Heart right ventricle (tissue), 16 donors: Measurements from ENCODE around the gene DGKB. TPM values are rescaled to one million over a fixed set of nuclear protein-coding genes. Genes with fewer than 3 reads are reported as not detected.

Source experiments
- ATAC-seq, 8 donors: fragments of 200-7000 bp; cut with Tn5 transposase; one replicate each; pipeline ENCODE4 v1.9.1; 2020; ENCODE audit warnings: mild to moderate bottlenecking in 8 of 8, moderate library complexity in 8 of 8, moderate number of reproducible peaks in 1 of 8
- DNase-seq, 2 donors: peaks; one replicate each; pipeline ENCODE4 v3.0.0-alpha.2; 2020
- H3K27ac ChIP-seq, 10 donors: fragments of 200-600 bp; sonication (generic) in 2 of 10; one replicate each; pipeline versions ENCODE4 v1.5.0 to v1.8.0; 2020 to 2022; ENCODE audit warnings: mild to moderate bottlenecking in 3 of 10
- H3K27me3 ChIP-seq, 7 donors: fragments of 200-600 bp; one replicate each; pipeline ENCODE4 v1.8.0; 2021 to 2022; ENCODE audit warnings: mild to moderate bottlenecking in 2 of 7
- H3K36me3 ChIP-seq, 9 donors: fragments of 200-600 bp; sonication (generic) in 1 of 9; one replicate each; pipeline versions ENCODE4 v1.5.0 to v1.8.0; 2020 to 2022; ENCODE audit warnings: mild to moderate bottlenecking in 2 of 9
- H3K4me1 ChIP-seq, 9 donors: fragments of 200-600 bp; sonication (generic) in 1 of 9; one replicate each; pipeline versions ENCODE4 v1.5.0 to v1.8.0; 2020 to 2022; ENCODE audit warnings: mild to moderate bottlenecking in 4 of 9
- H3K4me3 ChIP-seq, 10 donors: fragments of 200-600 bp; sonication (generic) in 2 of 10; one replicate each; pipeline versions ENCODE4 v1.5.0 to v1.8.0; 2020 to 2022; ENCODE audit warnings: mild to moderate bottlenecking in 7 of 10, moderate library complexity in 2 of 10
- H3K9me3 ChIP-seq, 11 donors: fragments of 200-600 bp in 10 of 11; sonication (generic) in 2 of 11; one replicate each; pipeline versions ENCODE4 v1.5.0 to v1.8.0; 2013 to 2022; ENCODE audit warnings: mild to moderate bottlenecking in 2 of 11, control low read depth in 1 of 11, moderate library complexity in 1 of 11
- CTCF ChIP-seq, 9 donors: fragments of 200-600 bp; sonication (generic) in 2 of 9; IDR thresholded peaks; one replicate each; pipeline versions ENCODE4 v1.5.0 to v1.8.0; 2021 to 2022; ENCODE audit warnings: antibody characterized with exemption in 9 of 9, mild to moderate bottlenecking in 5 of 9, moderate library complexity in 1 of 9
- WGBS, 2 donors: extraction: QIAGEN DNeasy Blood & Tissue Kit; methylation state at CpG; one replicate each; pipeline ENCODE4 v1.1.7; 2013; ENCODE audit warnings: inconsistent platforms in 1 of 2; 5-methylcytosine and 5-hydroxymethylcytosine counted together
- intact Hi-C, 10 donors: fragments of 100-400 bp; cut with DNase I; formaldehyde crosslinking; loops; one replicate each; pipeline versions ENCODE4 v1.11.1 to v1.14.2; 2022
- polyA plus RNA-seq, 2 donors: library from polyadenylated mRNA; stranded (reverse); fragments of 200-250 nt; gene quantifications; one replicate each; pipeline ENCODE4 v1.2.3, GENCODE V29; 2013
- total RNA-seq, 10 donors: library from RNA; stranded (reverse); fragmentation: NEBNext Ultra II Directional in 3 of 10; extraction: Animal tissue kit (Norgen Biotek cat#: 25700) in 3 of 10; gene quantifications; one replicate each; pipeline versions ENCODE4 v1.2.1 to v1.2.4, GENCODE V29; 2021 to 2023
- donor health status: Arrhythmogenic right ventricular cardiomyopathy.
- donor health status: ischemic (EF 13 %, LVEDD 7.1; RV severe dilation, severe dysfunction).
- donor health status: healthy with polysubstance abuse.
- donor health status: DM: no; HTN: yes; CAD: no.
- donor health status: DM: no; HTN: no; CAD: no.
- donor health status: ischemic (EF 25% LVEDD 6.9; RV normal size, moderate dysfunction).
- donor health status: ischemic (EF 25% LVEDD 5.7; RV mildly dilated, moderate dysfunction).
- donor health status: healthy.
- donor health status: DM: yes; HTN: yes; CAD: no.
- donor health status: Ischemic cardiomyopathy.
- donor health status: ischemic (EF 35%, LVEDD 5.7; RV mildly dilated, moderate dysfunction).
- donor health status: nonischemic (EF 11% LVEDD 7.7; RV severe dilation, severe dysfunction).
- donor health status: DM: yes; HTN: yes; CAD: no.
- donor health status: PGD.
- donor health status: ischemic (EF 29% LVEDD 5.4; RV normal size, mild dysfunction).
- donor health status: nonischemic (EF 23%, LVEDD 6.1; RV moderate dilation, normal function).

The DGKB gene
- total and polyA plus RNA-seq, 12 donors, result under 0.01 to 1.2 (median 0.77) TPM

GRCh38 chr7:14859267-14859666, 43.3 kb downstream of the DGKB start:
- intact Hi-C loops, result no loop called here
- no peak for TF ChIP-seq CTCF (IDR thresholded peaks at IDR 0.05)

DNA sequence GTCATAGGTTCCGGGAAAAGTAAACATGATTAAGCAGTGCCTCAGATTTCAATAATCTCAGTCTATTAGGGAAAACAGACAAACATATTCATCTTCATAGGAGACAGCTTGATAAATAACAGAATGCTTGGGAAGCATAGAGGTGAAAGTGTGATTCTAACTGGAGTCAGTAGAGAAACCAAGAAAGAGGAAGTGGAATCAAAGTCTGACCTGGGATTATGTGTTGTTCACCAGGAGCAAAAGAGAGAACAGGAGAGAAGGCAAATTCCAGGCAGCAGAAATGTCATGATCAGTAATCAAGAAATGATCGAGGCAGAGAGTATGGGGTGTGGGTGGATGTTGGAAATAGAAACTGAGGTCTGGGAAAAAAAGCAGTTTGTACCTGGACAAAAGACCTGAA, 43.7 kb downstream of the DGKB start:
- no peak for TF ChIP-seq CTCF (IDR thresholded peaks at IDR 0.05)
- no peak for ATAC-seq

More at GRCh38 chr7:14859267-14859666, 43.3 kb downstream of the DGKB start:
- Histone ChIP-seq H3K36me3 (no peaks in the 10 kb centered on the region), H3K9me3 (no peaks in the 10 kb centered on the region), H3K4me3 (no peak overlapping the region), H3K27me3 (no peaks in the 10 kb centered on the region), H3K27ac (no peak overlapping the region), H3K4me1 (peaks cover 0 to 11% (median 0%) of the 10 kb centered on the region in 9 donors)
- 68 to 92% methylated on average over 2 of the region's 2 CpGs for WGBS, 2 donors
- no peak for ATAC-seq
- DNase-seq, result no peak

DNA sequence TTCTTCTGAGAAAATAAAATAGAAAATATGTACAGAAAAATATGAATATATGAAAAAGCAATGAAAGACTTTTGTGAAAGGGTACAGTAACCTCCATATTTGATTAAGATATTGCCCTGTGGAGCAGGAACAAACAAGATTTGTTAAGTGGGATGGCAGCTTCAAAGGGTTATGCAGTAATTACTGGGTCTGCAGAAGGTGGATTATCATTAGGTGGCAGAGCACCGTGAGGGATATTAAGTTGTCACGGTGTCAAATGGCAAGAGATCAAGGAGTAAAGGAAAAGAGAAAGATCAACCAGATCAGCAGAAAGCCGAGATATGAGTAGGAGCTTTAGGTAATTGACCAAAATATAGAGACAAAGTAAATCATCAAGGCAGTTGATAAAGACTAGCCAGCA, 44.1 kb downstream of the DGKB start:
- H3K36me3 ChIP-seq, result no peaks in the 10 kb centered on the region
- no peak overlapping the region for H3K4me3 ChIP-seq
- H3K27ac ChIP-seq, result no peak overlapping the region
- H3K4me1 ChIP-seq, result peaks cover 0 to 11% (median 0%) of the 10 kb centered on the region in 9 donors
- 51 to 66% methylated on average over 3 of the region's 3 CpGs for WGBS, 2 donors
- no peak for TF ChIP-seq CTCF (IDR thresholded peaks at IDR 0.05)
- no peaks in the 10 kb centered on the region for H3K27me3 ChIP-seq
- ATAC-seq (no peak), DNase-seq (no peak)
- no peaks in the 10 kb centered on the region for H3K9me3 ChIP-seq
- intact Hi-C loops, result no loop called here

More for the DNA sequence above, 43.7 kb downstream of the DGKB start:
- Histone ChIP-seq H3K27ac (no peak overlapping the region), H3K9me3 (no peaks in the 10 kb centered on the region), H3K36me3 (no peaks in the 10 kb centered on the region), H3K4me1 (peaks cover 0 to 11% (median 0%) of the 10 kb centered on the region in 9 donors), H3K4me3 (no peak overlapping the region), H3K27me3 (no peaks in the 10 kb centered on the region)
- intact Hi-C loops, result no loop called here
- WGBS, 2 donors, result 75 to 77% methylated on average over 2 of the region's 2 CpGs
- DNase-seq, result no peak

DNA sequence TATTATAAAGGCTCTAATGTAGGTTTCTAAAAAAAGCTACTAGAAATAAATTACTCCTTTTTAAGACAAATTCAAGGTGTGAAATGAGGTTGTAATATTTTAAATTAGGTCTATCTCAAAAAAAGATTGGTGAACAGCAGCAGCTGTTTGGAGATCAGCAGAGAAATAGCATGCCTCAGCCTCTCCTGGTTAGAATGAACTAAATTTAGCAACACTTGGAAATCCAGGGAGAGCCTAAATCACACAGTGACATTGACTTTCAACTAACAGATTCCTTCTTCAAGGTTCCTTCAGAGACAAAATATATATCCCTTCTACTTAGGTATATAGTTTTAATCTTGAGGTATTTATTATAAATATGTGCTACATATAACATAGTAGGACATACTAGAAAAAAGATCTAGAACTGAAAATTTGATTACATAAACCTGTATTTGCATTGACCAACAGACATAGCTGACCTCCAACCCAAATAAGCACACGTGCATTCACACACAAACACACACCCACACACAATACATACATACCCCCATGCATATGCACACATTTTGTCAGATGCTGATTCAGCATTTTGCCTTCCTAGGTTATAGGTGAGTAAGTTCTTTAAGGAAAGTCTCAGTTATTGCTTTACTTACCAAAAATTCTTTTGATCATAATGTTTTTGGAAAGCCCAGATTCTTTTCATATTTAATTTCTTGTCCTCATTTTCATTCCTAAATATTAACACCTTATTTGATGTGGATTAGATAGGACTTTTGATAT, 47.3 kb downstream of the DGKB start:
- H3K4me1 ChIP-seq, result peaks cover 0 to 15% (median 0%) of the 10 kb centered on the region in 9 donors
- H3K9me3 ChIP-seq, result no peaks in the 10 kb centered on the region
- WGBS, 2 donors, result 21 to 28% methylated on average over 1 of the region's 1 CpG
- peak in 3 of 8 donors; percentile 46 to 69 (median 62) for ATAC-seq
- H3K4me3 ChIP-seq, result no peak overlapping the region
- H3K27me3 ChIP-seq, result no peaks in the 10 kb centered on the region
- H3K36me3 ChIP-seq, result no peaks in the 10 kb centered on the region
- no peak overlapping the region for H3K27ac ChIP-seq
- intact Hi-C loops, result no loop called here
- TF ChIP-seq CTCF (IDR thresholded peaks at IDR 0.05), result no peak
- no peak for DNase-seq
